HCT116 (cell line): ENCODE data around the gene POLDIP2. TPM values are rescaled to one million over a fixed set of nuclear protein-coding genes. Genes with fewer than 3 reads are reported as not detected.

Source experiments
- ATAC-seq: fragments of 200-7000 bp; cut with Tn5 transposase; 2 replicates; pipeline ENCODE4 v1.9.1; 2020; ENCODE audit warnings: mild to moderate bottlenecking, moderate library complexity
- BruUV-seq: library from RNA; stranded (reverse); fragments of 400-500 nt; replicated peaks from 2 replicates; lab custom pipeline; 2021; lab: Mats Ljungman, UMichigan
- CTCF ChIA-PET: fragments of 300-600 bp; sonication (Branson Sonifier 250); formaldehyde crosslinking; loops from one replicate; lab custom pipeline; 2021; ENCODE audit warnings: antibody characterized with exemption; lab: Charles Lee
- POLR2A ChIA-PET: fragments of 300-600, 350-600 bp; sonication (Branson Sonifier 250); formaldehyde crosslinking; loops from one replicate; lab custom pipeline; 2021; ENCODE audit warnings: antibody characterized with exemption; lab: Charles Lee
- RAD21 ChIA-PET, 2 experiments: fragments of 300-600 bp; sonication (Branson Sonifier 250); formaldehyde crosslinking; loops; one replicate each; lab custom pipeline; 2023; ENCODE audit warnings: low total read pairs in 2 of 2; ENCODE audit not compliant: uncharacterized antibody in 2 of 2, unreplicated experiment in 2 of 2, low non-redundant PET in 1 of 2; lab: Charles Lee
- DNase-seq: peaks from one replicate; pipeline ENCODE4 v3.0.0-alpha.2; 2010; ENCODE audit warnings: low read depth, low spot score
- H2AFZ ChIP-seq: fragments of 200-600 bp; shearing (Covaris generic), sonication (generic); 2 replicates; pipeline ENCODE4 v1.6.1; 2017; ENCODE audit warnings: low read depth, mixed run types, mixed read lengths, antibody characterized with exemption, low read length; ENCODE audit not compliant: poor library complexity, severe bottlenecking
- H3K27ac ChIP-seq: 2 replicates; pipeline ENCODE4 v1.5.1; 2012; ENCODE audit warnings: low read depth, low read length
- H3K27me3 ChIP-seq: fragments of 200-600 bp; sonication (generic); 2 replicates; pipeline ENCODE4 v1.6.1; 2016; ENCODE audit warnings: mixed run types, low read length, mixed read lengths; ENCODE audit not compliant: insufficient read depth
- H3K36me3 ChIP-seq, 2 experiments: fragments of 200-500 bp in 1 of 2; fragments of 200-600 bp in 1 of 2; sonication (Bioruptor generic) in 1 of 2; sonication (generic) in 1 of 2; 2 replicates each; pipeline versions ENCODE4 v1.5.1 to v1.6.1; 2014 to 2016; ENCODE audit warnings: low read length in 2 of 2, inconsistent platforms in 1 of 2, mixed read lengths in 1 of 2, mixed run types in 1 of 2; ENCODE audit not compliant: insufficient read depth in 2 of 2, control insufficient read depth in 1 of 2
- H3K4me1 ChIP-seq, 2 experiments: fragments of 200-600 bp in 1 of 2; sonication (generic) in 1 of 2; 2 replicates each; pipeline versions ENCODE4 v1.5.1 to v1.6.1; 2012 to 2017; ENCODE audit warnings: low read length in 2 of 2, inconsistent platforms in 1 of 2, mild to moderate bottlenecking in 1 of 2, mixed read lengths in 1 of 2, mixed run types in 1 of 2, moderate library complexity in 1 of 2; ENCODE audit not compliant: insufficient read depth in 2 of 2, control insufficient read depth in 1 of 2
- H3K4me2 ChIP-seq: fragments of 200-600 bp; sonication (generic); 2 replicates; pipeline ENCODE4 v1.6.1; 2017; ENCODE audit warnings: mixed run types, low read length, mixed read lengths
- H3K4me3 ChIP-seq, 2 experiments: fragments of 200-600 bp in 1 of 2; sonication (generic) in 1 of 2; replicated peaks in 1 of 2; 2 replicates each; pipeline ENCODE4 v1.5.1; 2011 to 2016; ENCODE audit warnings: low read length in 2 of 2, control low read depth in 1 of 2, low read depth in 1 of 2, mild to moderate bottlenecking in 1 of 2, mixed read lengths in 1 of 2, mixed run types in 1 of 2
- H3K79me2 ChIP-seq: fragments of 200-600 bp; sonication (generic); 2 replicates; pipeline ENCODE4 v1.6.1; 2017; ENCODE audit warnings: mild to moderate bottlenecking, mixed run types, low read length, moderate library complexity, mixed read lengths; ENCODE audit not compliant: insufficient read depth
- H3K9ac ChIP-seq: fragments of 200-600 bp; sonication (generic); 2 replicates; pipeline ENCODE4 v1.6.1; 2016; ENCODE audit warnings: low read length, mixed read lengths
- H3K9me2 ChIP-seq: fragments of 200-600 bp; sonication (generic), shearing (Covaris generic); 2 replicates; pipeline ENCODE4 v1.6.1; 2017; ENCODE audit warnings: mixed run types, mild to moderate bottlenecking, moderate library complexity; ENCODE audit not compliant: insufficient read depth
- H3K9me3 ChIP-seq, 2 experiments: fragments of 200-500 bp in 1 of 2; fragments of 200-600 bp in 1 of 2; sonication (Bioruptor generic) in 1 of 2; sonication (generic) in 1 of 2; 2 replicates each; pipeline ENCODE4 v1.6.1; 2014 to 2017; ENCODE audit warnings: low read length in 2 of 2, mixed read lengths in 2 of 2, inconsistent platforms in 1 of 2, low read depth in 1 of 2, mild to moderate bottlenecking in 1 of 2, mixed run types in 1 of 2, moderate library complexity in 1 of 2; ENCODE audit not compliant: control insufficient read depth in 1 of 2, insufficient read depth in 1 of 2
- H4K20me1 ChIP-seq: fragments of 200-600 bp; sonication (generic), shearing (Covaris generic); 2 replicates; pipeline ENCODE4 v1.6.1; 2017; ENCODE audit warnings: mixed run types, mild to moderate bottlenecking, moderate library complexity; ENCODE audit not compliant: insufficient read depth
- CEBPB ChIP-seq: IDR thresholded peaks from 2 replicates; pipeline ENCODE4 v1.6.1; 2012; ENCODE audit warnings: low read depth
- EGR1 ChIP-seq: IDR thresholded peaks from 2 replicates; pipeline ENCODE4 v1.6.1; 2012; ENCODE audit warnings: low read depth
- ELF1 ChIP-seq: IDR thresholded peaks from 2 replicates; pipeline ENCODE4 v1.6.1; 2012; ENCODE audit warnings: low read depth, borderline replicate concordance
- JUND ChIP-seq: IDR thresholded peaks from 2 replicates; pipeline ENCODE4 v1.6.1; 2012
- SIN3A ChIP-seq: IDR thresholded peaks from 2 replicates; pipeline ENCODE4 v1.6.1; 2012; ENCODE audit warnings: low read depth
- SP1 ChIP-seq: IDR thresholded peaks from 2 replicates; pipeline ENCODE4 v1.6.1; 2012; ENCODE audit warnings: low read depth
- intact Hi-C: fragments of 100-400 bp; cut with micrococcal nuclease; formaldehyde crosslinking; loops from 2 replicates; pipeline ENCODE4 v1.10.0; 2022
- total RNA-seq: library from RNA; stranded (reverse); gene quantifications from one replicate; pipeline ENCODE4 v1.2.1, GENCODE V29; 2021; ENCODE audit not compliant: unreplicated experiment
- TF ChIP-seq, protein P1 (sequence below): IDR thresholded peaks from 2 replicates; pipeline ENCODE4 v1.6.1; 2012; ENCODE audit warnings: low read depth

Gene POLDIP2
- total RNA-seq, 1 experiment from 2014 or later, result 78.0 TPM

DNA sequence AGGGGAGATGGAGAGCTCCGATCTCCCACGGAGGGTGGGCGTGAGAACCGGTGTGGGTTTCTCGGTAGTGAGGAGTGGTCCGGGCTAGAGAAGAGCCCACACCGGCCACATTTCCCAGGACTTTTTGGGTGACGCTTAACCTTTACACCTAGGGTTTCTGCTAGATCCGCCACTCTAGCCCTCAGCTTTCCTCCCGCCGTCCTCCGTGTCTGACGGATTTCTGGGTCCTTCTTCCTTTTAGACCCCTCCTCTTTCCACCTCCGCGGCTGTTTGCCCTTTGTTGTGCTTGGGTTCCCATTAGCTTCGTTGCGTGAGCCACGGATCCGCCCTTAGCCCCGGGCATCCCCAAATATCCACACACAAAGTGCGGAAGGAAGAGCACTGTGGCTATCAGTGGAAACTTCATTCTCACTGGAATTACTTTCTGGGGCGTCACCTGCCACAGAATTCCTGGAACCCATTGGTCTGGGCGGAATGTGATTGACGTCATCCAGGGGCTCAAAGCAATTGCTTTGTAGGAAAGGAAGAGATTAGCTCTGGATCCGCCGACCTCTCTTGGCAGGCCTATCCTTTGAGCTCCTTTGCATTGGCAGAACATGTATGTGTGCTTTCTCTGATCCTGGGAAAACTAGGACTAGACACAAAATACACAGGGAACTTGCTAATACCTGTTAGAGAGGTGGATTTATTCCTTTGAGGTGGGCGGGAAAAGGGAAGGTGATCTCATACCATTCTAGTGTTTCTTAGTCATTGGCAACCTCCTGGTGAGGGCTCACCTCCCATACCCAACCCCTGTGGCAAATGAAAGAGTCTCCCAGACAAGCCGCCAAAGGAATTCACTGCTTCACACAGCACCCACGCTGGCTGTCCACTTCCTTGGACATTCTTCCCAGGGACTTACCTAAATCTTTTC lies 21.1 kb downstream of the POLDIP2 start:
- ChIA-PET RAD21 (interaction anchor here (1.2 to 2.5 kb wide), 2 partner anchors 21 to 22 kb away, joined by 3 to 9 read pairs; partner anchors contain the start of gene POLDIP2 (in 1 of the 2)), CTCF (interaction anchor here (0.6 to 1.9 kb wide), 8 partner anchors 10 to 235 kb away, joined by 3 to 11 read pairs (median 3); partner anchors contain the start of gene POLDIP2), POLR2A (interaction anchor here (0.8 to 2.0 kb wide), 5 partner anchors 11 to 69 kb away, joined by 3 to 26 read pairs (median 6); partner anchors contain the start of genes POLDIP2 and TMEM97)
- intact Hi-C loops, result loop anchor here (1.0 to 5.0 kb wide), 2 partner anchors 17 to 104 kb away; partner anchors contain the start of gene TMEM97
- Histone ChIP-seq H2AFZ (no peak overlapping the region), H3K9ac (peak overlapping the region; percentile 89), H3K4me2 (peak overlapping the region; percentile 93), H3K27me3 (no peaks in the 10 kb centered on the region), H3K79me2 (peaks cover 32% of the 10 kb centered on the region), H4K20me1 (no peaks in the 10 kb centered on the region), H3K4me1 (peaks cover 16 to 38% of the 10 kb centered on the region in 2 experiments), H3K4me3 (peak overlapping the region; percentile 97 to 99), H3K27ac (peak overlapping the region; percentile 81), H3K9me2 (no peaks in the 10 kb centered on the region), H3K9me3 (no peaks in the 10 kb centered on the region), H3K36me3 (peaks cover 6 to 8% of the 10 kb centered on the region in 2 experiments; a peak in 3 of 4 replicates)
- DNase-seq (peak; percentile 75), ATAC-seq (peak; percentile 42)
- TF ChIP-seq SP1 (no peak), EGR1 (peak; percentile 20; the same call in 1 of the 2 replicates), CEBPB (no peak), ELF1 (no peak), SIN3A (peak; percentile 30; the same call in 1 of the 2 replicates), JUND (peak; percentile 58)
- TF ChIP-seq, protein P1, sequence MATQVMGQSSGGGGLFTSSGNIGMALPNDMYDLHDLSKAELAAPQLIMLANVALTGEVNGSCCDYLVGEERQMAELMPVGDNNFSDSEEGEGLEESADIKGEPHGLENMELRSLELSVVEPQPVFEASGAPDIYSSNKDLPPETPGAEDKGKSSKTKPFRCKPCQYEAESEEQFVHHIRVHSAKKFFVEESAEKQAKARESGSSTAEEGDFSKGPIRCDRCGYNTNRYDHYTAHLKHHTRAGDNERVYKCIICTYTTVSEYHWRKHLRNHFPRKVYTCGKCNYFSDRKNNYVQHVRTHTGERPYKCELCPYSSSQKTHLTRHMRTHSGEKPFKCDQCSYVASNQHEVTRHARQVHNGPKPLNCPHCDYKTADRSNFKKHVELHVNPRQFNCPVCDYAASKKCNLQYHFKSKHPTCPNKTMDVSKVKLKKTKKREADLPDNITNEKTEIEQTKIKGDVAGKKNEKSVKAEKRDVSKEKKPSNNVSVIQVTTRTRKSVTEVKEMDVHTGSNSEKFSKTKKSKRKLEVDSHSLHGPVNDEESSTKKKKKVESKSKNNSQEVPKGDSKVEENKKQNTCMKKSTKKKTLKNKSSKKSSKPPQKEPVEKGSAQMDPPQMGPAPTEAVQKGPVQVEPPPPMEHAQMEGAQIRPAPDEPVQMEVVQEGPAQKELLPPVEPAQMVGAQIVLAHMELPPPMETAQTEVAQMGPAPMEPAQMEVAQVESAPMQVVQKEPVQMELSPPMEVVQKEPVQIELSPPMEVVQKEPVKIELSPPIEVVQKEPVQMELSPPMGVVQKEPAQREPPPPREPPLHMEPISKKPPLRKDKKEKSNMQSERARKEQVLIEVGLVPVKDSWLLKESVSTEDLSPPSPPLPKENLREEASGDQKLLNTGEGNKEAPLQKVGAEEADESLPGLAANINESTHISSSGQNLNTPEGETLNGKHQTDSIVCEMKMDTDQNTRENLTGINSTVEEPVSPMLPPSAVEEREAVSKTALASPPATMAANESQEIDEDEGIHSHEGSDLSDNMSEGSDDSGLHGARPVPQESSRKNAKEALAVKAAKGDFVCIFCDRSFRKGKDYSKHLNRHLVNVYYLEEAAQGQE, result no peak
- TSS peak; percentile 58 for BruUV-seq
